ENCODE measurements around the gene CELF2. TPM values are rescaled to one million over a fixed set of nuclear protein-coding genes. Genes with fewer than 3 reads are reported as not detected.

The CELF2 gene
- total RNA-seq, 1 experiment from 2014 or later = 28.7 TPM

DNA sequence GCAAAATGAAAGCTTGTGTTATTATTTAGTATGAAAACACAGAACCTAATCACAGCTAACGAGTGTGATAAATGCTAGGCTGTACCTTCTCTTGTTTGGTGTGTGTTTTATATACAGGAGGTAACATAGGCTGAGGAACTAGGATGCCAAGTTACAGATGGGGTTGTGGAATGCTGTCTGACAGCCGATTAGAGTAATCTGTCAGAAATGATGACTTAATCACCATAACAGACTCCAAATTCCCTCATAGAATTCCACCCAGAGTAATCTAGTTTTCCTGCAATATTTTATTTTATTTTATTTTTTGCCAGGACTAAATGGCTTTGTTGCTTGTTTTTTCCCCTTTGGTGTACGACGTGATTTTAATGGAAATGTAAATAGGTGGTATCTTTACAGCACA is 221.2 kb downstream of the CELF2 start:
- H4K91ac ChIP-seq (ENCODE audit: insufficient read length, low read depth, low read length) = no peak overlapping the region
- no peak for DNase-seq
- H3K4ac ChIP-seq (ENCODE audit: low read depth, low read length) = no peak overlapping the region
- H4K5ac ChIP-seq (ENCODE audit: insufficient read length, low read depth, low read length) = no peak overlapping the region
- no peaks in the 10 kb centered on the region for H3K9me3 ChIP-seq (ENCODE audit: control insufficient read depth, low read depth, low read length)
- H3K4me2 ChIP-seq (ENCODE audit: insufficient read depth, insufficient read length, low read length) = no peak overlapping the region
- H3K9ac ChIP-seq (ENCODE audit: extremely low read depth, insufficient read length, low read length) = no peak overlapping the region
- no peaks in the 10 kb centered on the region for H3K4me1 ChIP-seq (ENCODE audit: insufficient read depth, low read length)
- Mint-ChIP-seq H3K27ac (no peak overlapping the region), H3K4me1 (peaks cover 6 to 9% of the 10 kb centered on the region in 2 experiments), H3K36me3 (ENCODE audit: insufficient read depth in 1 of 3, low read depth in 3 of 3) (no peaks in the 10 kb centered on the region), H3K27me3 (ENCODE audit: low read depth) (no peaks in the 10 kb centered on the region), H3K9me3 (no peaks in the 10 kb centered on the region), H3K4me3 (no peak overlapping the region)
- H3K79me2 ChIP-seq (ENCODE audit: insufficient read depth, low read length) = no peaks in the 10 kb centered on the region
- no peaks in the 10 kb centered on the region for H3K79me1 ChIP-seq (ENCODE audit: insufficient read depth, low read depth, low read length, poor library complexity, severe bottlenecking)
- TF ChIP-seq, protein P1, sequence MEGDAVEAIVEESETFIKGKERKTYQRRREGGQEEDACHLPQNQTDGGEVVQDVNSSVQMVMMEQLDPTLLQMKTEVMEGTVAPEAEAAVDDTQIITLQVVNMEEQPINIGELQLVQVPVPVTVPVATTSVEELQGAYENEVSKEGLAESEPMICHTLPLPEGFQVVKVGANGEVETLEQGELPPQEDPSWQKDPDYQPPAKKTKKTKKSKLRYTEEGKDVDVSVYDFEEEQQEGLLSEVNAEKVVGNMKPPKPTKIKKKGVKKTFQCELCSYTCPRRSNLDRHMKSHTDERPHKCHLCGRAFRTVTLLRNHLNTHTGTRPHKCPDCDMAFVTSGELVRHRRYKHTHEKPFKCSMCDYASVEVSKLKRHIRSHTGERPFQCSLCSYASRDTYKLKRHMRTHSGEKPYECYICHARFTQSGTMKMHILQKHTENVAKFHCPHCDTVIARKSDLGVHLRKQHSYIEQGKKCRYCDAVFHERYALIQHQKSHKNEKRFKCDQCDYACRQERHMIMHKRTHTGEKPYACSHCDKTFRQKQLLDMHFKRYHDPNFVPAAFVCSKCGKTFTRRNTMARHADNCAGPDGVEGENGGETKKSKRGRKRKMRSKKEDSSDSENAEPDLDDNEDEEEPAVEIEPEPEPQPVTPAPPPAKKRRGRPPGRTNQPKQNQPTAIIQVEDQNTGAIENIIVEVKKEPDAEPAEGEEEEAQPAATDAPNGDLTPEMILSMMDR (conservative IDR thresholded peaks at IDR 0.05) = no peak
- H2BK15ac ChIP-seq (ENCODE audit: low read depth, low read length) = no peak overlapping the region
- peaks cover 4% of the 10 kb centered on the region for H3K23me2 ChIP-seq (ENCODE audit: insufficient read length, low read depth, low read length, poor library complexity, severe bottlenecking)
- no peak overlapping the region for H3K27ac ChIP-seq (ENCODE audit: insufficient read length, low read depth, low read length)
- no peak overlapping the region for H3K14ac ChIP-seq (ENCODE audit: insufficient read depth, low read length)
- WGBS (ENCODE audit: extremely low coverage, insufficient read length, low lambda C conversion rate) = no CpG with 5 or more reads among the region's 4 CpGs
- H3K23ac ChIP-seq (ENCODE audit: insufficient read length, low read depth, low read length) = no peak overlapping the region
- no peak overlapping the region for H2AFZ ChIP-seq (ENCODE audit: low read length)
- no peaks in the 10 kb centered on the region for H3K27me3 ChIP-seq (ENCODE audit: insufficient read depth, low read length)
- no peak overlapping the region for H2AK5ac ChIP-seq (ENCODE audit: insufficient read length, low read length)
- no peaks in the 10 kb centered on the region for H4K20me1 ChIP-seq (ENCODE audit: control insufficient read depth, insufficient read depth, insufficient read length)
- no peak overlapping the region for H3K18ac ChIP-seq (ENCODE audit: insufficient read length, low read depth, low read length)
- no peak overlapping the region for H2BK12ac ChIP-seq (ENCODE audit: insufficient read length, low read depth, low read length)
- no peak overlapping the region for H3K56ac ChIP-seq (ENCODE audit: insufficient read length, low read depth, low read length)
- H3T11ph ChIP-seq (ENCODE audit: low read length) = no peak overlapping the region
- no peak overlapping the region for H4K8ac ChIP-seq (replicated peaks; ENCODE audit: insufficient read length, low read depth, low read length)
- no peak overlapping the region for H2BK5ac ChIP-seq (ENCODE audit: insufficient read length, low read length)
- no peak overlapping the region for H2BK20ac ChIP-seq (ENCODE audit: low read depth, low read length, poor library complexity, severe bottlenecking)
- H2BK120ac ChIP-seq (ENCODE audit: low read depth, low read length, poor library complexity, severe bottlenecking) = no peak overlapping the region
